Immature natural killer cell (primary cell): Measurements from ENCODE around the gene PAXX. TPM values are rescaled to one million over a fixed set of nuclear protein-coding genes. Genes with fewer than 3 reads are reported as not detected.
A peak's percentile ranks its signal among the peaks of the same experiment; 100 is the strongest.

Experiments used
- DNase-seq, 3 donors: peaks; one replicate each; pipeline ENCODE4 v3.0.0; 2022; ENCODE audit warnings: mixed read lengths in 1 of 3
- H3K27ac Mint-ChIP-seq, 6 donors: one replicate each; pipeline ENCODE4 v1.8.0; 2020; ENCODE audit warnings: mixed read lengths in 6 of 6, mild to moderate bottlenecking in 5 of 6, inconsistent platforms in 4 of 6, moderate library complexity in 3 of 6
- H3K27me3 Mint-ChIP-seq, 3 donors: one replicate each; pipeline ENCODE4 v1.8.0; 2020 to 2021; ENCODE audit warnings: low read depth in 3 of 3, mild to moderate bottlenecking in 3 of 3, mixed read lengths in 3 of 3, moderate library complexity in 3 of 3, inconsistent platforms in 1 of 3
- H3K36me3 Mint-ChIP-seq, 3 donors: one replicate each; pipeline ENCODE4 v1.8.0; 2020; ENCODE audit warnings: mixed read lengths in 3 of 3, inconsistent platforms in 2 of 3, mild to moderate bottlenecking in 2 of 3
- H3K4me1 Mint-ChIP-seq, 2 donors: one replicate each; pipeline ENCODE4 v1.8.0; 2020; ENCODE audit warnings: inconsistent platforms in 2 of 2, mild to moderate bottlenecking in 2 of 2, mixed read lengths in 2 of 2, moderate library complexity in 1 of 2
- H3K4me3 Mint-ChIP-seq, 5 donors: one replicate each; pipeline ENCODE4 v1.8.0; 2020; ENCODE audit warnings: mild to moderate bottlenecking in 5 of 5, mixed read lengths in 5 of 5, inconsistent platforms in 3 of 5, moderate library complexity in 3 of 5
- H3K9me3 Mint-ChIP-seq, 6 donors: one replicate each; pipeline ENCODE4 v1.8.0; 2020; ENCODE audit warnings: mild to moderate bottlenecking in 6 of 6, mixed read lengths in 6 of 6, inconsistent platforms in 4 of 6, moderate library complexity in 3 of 6
- polyA plus RNA-seq, 3 donors: library from polyadenylated mRNA; unstranded; fragments of 300-500 nt; fragmentation: Illumina TruSeq; gene quantifications; one replicate each; pipeline ENCODE4 v1.2.3, GENCODE V29; 2021

PAXX gene
- polyA plus RNA-seq, 3 donors from 2014 or later, result 135 to 207 (median 182) TPM

DNA sequence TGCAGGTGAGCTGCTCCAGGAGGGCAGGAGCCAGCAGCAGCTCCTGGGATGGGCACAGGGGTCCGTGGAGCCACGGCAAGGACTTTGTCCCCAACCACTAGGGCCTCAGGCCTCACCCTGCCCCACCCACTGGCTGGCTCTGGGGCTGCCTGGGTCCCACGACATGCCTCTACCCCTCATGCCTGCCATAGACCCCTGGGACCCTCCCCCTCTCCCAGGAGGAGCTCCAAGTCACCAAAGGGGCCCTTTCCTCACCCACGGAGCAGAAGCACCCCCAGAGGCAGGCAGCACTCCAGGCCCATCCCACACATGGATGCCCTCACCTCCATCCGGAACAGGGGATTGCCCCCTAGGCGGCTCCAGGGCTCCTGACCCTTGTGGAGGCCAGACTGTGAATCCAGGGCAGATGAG is 29.4 kb downstream of the PAXX start:
- Mint-ChIP-seq H3K27ac (peak overlapping the region in 4 of 6 donors; percentile 34 to 83 (median 80)), H3K4me3 (no peak overlapping the region), H3K27me3 (peaks cover 0 to 1% (median 0%) of the 10 kb centered on the region in 3 donors), H3K36me3 (peaks cover 0 to 13% (median 4%) of the 10 kb centered on the region in 3 donors), H3K9me3 (no peaks in the 10 kb centered on the region), H3K4me1 (peaks cover 8 to 14% of the 10 kb centered on the region in 2 donors)
- no peak for DNase-seq

GRCh38 chr9:137021979-137022661 is 29.9 kb downstream of the PAXX start:
- Mint-ChIP-seq H3K4me3 (no peak overlapping the region), H3K27ac (peak overlapping the region in 5 of 6 donors; percentile 34 to 83 (median 78))

GRCh38 chr9:137022662-137023008 is 30.4 kb downstream of the PAXX start:
- peaks cover 17 to 22% of the 10 kb centered on the region in 2 donors for H3K4me1 Mint-ChIP-seq
- no peak overlapping the region for H3K27ac Mint-ChIP-seq
- H3K4me3 Mint-ChIP-seq, result no peak overlapping the region
- H3K9me3 Mint-ChIP-seq, result no peaks in the 10 kb centered on the region
- DNase-seq, result no peak
- H3K36me3 Mint-ChIP-seq, result peaks cover 0 to 8% (median 0%) of the 10 kb centered on the region in 3 donors
- H3K27me3 Mint-ChIP-seq, result peaks cover 0 to 2% (median 2%) of the 10 kb centered on the region in 3 donors

More at GRCh38 chr9:137021979-137022661, 29.9 kb downstream of the PAXX start:
- Mint-ChIP-seq H3K4me1 (peaks cover 13 to 20% of the 10 kb centered on the region in 2 donors), H3K27me3 (no peaks in the 10 kb centered on the region), H3K36me3 (peaks cover 0 to 8% (median 0%) of the 10 kb centered on the region in 3 donors), H3K9me3 (no peaks in the 10 kb centered on the region)
- peak; percentile 44 to 58 (median 53) for DNase-seq

DNA sequence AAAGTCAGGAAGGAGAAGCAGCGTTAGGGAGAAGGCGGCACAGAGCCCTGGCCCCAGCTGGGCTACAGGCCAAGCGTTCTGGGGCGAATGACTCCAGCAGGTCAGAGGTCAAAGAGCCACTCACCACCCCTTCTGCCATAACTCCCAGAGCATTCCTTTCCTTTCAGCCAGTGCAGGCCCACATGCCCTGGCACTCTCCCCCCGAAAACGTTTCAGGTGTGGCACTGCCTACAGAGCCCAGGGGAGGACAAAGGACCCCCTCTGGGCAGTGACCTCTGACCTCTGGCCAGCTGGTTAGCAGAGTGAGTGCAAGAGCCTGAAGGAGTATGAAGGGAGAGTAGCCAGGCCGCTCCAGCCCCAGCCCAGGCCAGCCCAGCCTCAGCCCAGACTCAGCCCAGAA is 30.9 kb downstream of the PAXX start:
- Mint-ChIP-seq H3K36me3 (peaks cover 0 to 8% (median 0%) of the 10 kb centered on the region in 3 donors), H3K4me1 (peaks cover 17 to 22% of the 10 kb centered on the region in 2 donors), H3K27ac (no peak overlapping the region), H3K27me3 (peaks cover 0 to 2% (median 2%) of the 10 kb centered on the region in 3 donors), H3K4me3 (no peak overlapping the region), H3K9me3 (no peaks in the 10 kb centered on the region)
- no peak for DNase-seq

GRCh38 chr9:137023583-137023991 is 31.4 kb downstream of the PAXX start:
- peaks cover 0 to 8% (median 0%) of the 10 kb centered on the region in 3 donors for H3K36me3 Mint-ChIP-seq
- no peak overlapping the region for H3K4me3 Mint-ChIP-seq
- no peaks in the 10 kb centered on the region for H3K9me3 Mint-ChIP-seq
- H3K27me3 Mint-ChIP-seq, result peaks cover 0 to 3% (median 2%) of the 10 kb centered on the region in 3 donors
- H3K4me1 Mint-ChIP-seq, result peaks cover 17 to 22% of the 10 kb centered on the region in 2 donors
- H3K27ac Mint-ChIP-seq, result no peak overlapping the region
- DNase-seq, result no peak

- Mint-ChIP-seq H3K9me3 (no peaks in the 10 kb centered on the region), H3K27ac (no peak overlapping the region), H3K4me1 (peaks cover 32 to 40% of the 10 kb centered on the region in 2 donors), H3K27me3 (peaks cover 2 to 16% (median 10%) of the 10 kb centered on the region in 3 donors), H3K36me3 (peaks cover 0 to 4% (median 0%) of the 10 kb centered on the region in 3 donors), H3K4me3 (no peak overlapping the region)
- peak in 1 of 3 donors; percentile 35 for DNase-seq
These were observed 33.3 kb downstream of the PAXX start for GRCh38 chr9:137025517-137025966.

DNA sequence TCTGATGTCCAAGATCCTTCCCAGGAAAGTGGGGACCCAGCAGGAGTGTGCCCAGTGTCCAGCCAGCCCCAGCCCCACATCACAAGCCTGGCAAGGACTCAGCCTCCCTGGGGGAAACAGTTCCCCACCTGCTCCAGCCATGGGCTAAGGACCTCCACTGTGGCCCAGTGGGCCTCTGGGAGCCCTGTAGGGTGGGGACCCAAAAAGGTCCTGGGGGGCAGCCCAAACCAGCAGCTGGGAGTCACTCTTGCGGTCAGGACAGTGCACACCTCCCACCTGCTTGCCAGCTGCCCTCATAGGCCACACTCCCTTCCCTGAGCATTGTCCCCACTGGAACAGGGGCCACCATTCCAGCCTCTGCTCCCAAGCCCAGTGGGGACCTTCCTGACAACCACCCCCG is 34.2 kb downstream of the PAXX start:
- Mint-ChIP-seq H3K4me1 (peaks cover 38 to 45% of the 10 kb centered on the region in 2 donors), H3K27me3 (peaks cover 6 to 19% (median 16%) of the 10 kb centered on the region in 3 donors), H3K36me3 (peaks cover 0 to 4% (median 0%) of the 10 kb centered on the region in 3 donors), H3K9me3 (no peaks in the 10 kb centered on the region), H3K4me3 (peak overlapping the region; percentile 46 to 92 (median 90)), H3K27ac (peak overlapping the region in 3 of 6 donors; percentile 26 to 81 (median 79))
- no peak for DNase-seq

DNA sequence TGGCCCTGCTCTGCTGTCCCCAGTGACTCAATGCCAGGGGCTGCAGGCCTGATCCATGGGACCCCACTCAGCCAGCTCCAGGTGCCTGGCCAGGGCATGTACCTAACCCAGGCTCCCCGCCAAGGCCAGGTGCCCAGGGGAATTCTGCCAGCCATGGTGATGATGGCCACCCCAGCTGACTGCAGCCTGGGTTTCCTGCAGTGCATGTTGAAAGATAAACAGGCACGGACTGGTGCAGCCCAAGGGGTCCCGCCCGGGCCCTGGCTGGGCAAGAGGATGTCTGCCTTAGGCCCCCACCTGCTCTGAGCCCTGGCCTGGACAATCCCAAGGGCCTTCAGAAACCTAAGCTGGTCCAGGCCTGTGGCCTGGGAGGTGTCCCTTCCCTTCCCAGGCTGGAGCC is 34.6 kb downstream of the PAXX start:
- Mint-ChIP-seq H3K36me3 (peaks cover 0 to 3% (median 0%) of the 10 kb centered on the region in 3 donors), H3K4me3 (peak overlapping the region; percentile 85 to 92 (median 90)), H3K4me1 (peaks cover 40 to 47% of the 10 kb centered on the region in 2 donors), H3K27ac (peak overlapping the region in 4 of 6 donors; percentile 26 to 90 (median 80)), H3K27me3 (peaks cover 7 to 19% (median 16%) of the 10 kb centered on the region in 3 donors), H3K9me3 (no peaks in the 10 kb centered on the region)
- DNase-seq, result no peak

- Mint-ChIP-seq H3K4me3 (peak within 1 kb of the TSS; percentile 88 to 92 (median 90)), H3K9me3 (no peaks in the 10 kb centered on the region), H3K4me1 (peaks cover 43 to 49% of the 10 kb centered on the region in 2 donors), H3K36me3 (no peaks in the 10 kb centered on the region), H3K27ac (peak within 1 kb of the TSS; percentile 89 to 96 (median 94)), H3K27me3 (peaks cover 8 to 19% (median 16%) of the 10 kb centered on the region in 3 donors)
- DNase-seq, result no peak
These were observed 35.4 kb downstream of the PAXX start, which contains the start of gene ABCA2 for GRCh38 chr9:137027369-137028262. Gene ABCA2, minus strand, starts transcription at chr9:137028237. Its CDS starts 97 bp downstream, at chr9:137028140.

DNA sequence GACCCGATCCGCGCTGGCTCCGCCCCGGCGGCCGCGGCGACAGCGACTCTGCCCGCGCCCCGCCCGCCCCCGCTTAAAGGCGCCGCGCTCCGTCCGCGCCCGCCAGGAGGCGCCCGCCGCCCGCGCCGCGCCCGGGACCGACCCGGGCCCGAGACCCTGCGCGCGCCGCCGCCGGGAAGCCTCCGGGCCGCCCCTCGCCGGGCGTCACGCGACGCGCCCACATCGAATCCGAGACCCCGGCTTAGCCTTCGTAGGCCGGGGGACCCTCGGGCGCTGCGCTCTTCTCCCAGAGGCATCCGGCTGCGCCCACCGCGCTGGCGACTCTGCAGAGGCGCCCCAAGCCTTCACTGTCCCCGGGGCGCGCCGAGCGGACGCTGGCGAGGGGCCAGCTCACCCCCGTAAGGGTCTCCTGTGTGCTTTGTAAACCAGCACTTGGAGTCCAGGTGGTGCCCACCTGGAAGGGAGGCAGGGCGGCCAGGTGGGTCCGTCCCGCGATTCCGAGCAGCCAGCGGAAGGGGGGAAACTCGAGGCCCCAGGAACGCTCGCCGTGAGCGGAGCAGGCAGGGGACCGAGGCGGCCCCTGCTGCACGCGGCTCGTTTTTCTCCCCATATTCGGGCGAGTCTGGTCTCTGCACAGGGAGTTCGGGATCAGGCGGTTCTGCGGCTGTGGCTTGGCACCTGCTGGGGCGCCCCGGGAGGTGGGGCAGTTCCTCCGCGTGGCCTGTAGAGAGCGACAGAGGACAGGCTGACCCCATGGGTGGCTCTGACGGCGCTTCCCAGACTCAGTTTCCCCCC is 36.2 kb downstream of the PAXX start:
- no peaks in the 10 kb centered on the region for H3K9me3 Mint-ChIP-seq
- DNase-seq, result peak; percentile 72 to 78 (median 77)
- H3K4me3 Mint-ChIP-seq, result peak overlapping the region; percentile 88 to 91 (median 88)
- H3K27me3 Mint-ChIP-seq, result peaks cover 8 to 19% (median 16%) of the 10 kb centered on the region in 3 donors
- H3K4me1 Mint-ChIP-seq, result peaks cover 51 to 57% of the 10 kb centered on the region in 2 donors
- peak overlapping the region; percentile 76 to 96 (median 94) for H3K27ac Mint-ChIP-seq
- H3K36me3 Mint-ChIP-seq, result no peaks in the 10 kb centered on the region

GRCh38 chr9:137029058-137029936 is 37.1 kb downstream of the PAXX start:
- H3K4me3 Mint-ChIP-seq, result peak overlapping the region; percentile 88 to 91 (median 88)
- peaks cover 8 to 20% (median 16%) of the 10 kb centered on the region in 3 donors for H3K27me3 Mint-ChIP-seq
- DNase-seq, result peak; percentile 80 to 82 (median 81)
- H3K4me1 Mint-ChIP-seq, result peaks cover 56 to 62% of the 10 kb centered on the region in 2 donors
- H3K9me3 Mint-ChIP-seq, result no peaks in the 10 kb centered on the region
- no peaks in the 10 kb centered on the region for H3K36me3 Mint-ChIP-seq
- peak overlapping the region; percentile 89 to 96 (median 94) for H3K27ac Mint-ChIP-seq

- Mint-ChIP-seq H3K36me3 (no peaks in the 10 kb centered on the region), H3K9me3 (no peaks in the 10 kb centered on the region), H3K27me3 (peaks cover 8 to 25% (median 16%) of the 10 kb centered on the region in 3 donors), H3K4me3 (peak overlapping the region; percentile 88 to 91 (median 88)), H3K4me1 (peaks cover 63 to 67% of the 10 kb centered on the region in 2 donors), H3K27ac (peak overlapping the region; percentile 89 to 98 (median 95))
- no peak for DNase-seq
These were observed 37.8 kb downstream of the PAXX start for GRCh38 chr9:137030006-137030405.
